T-helper 17 cell (primary cell): ENCODE results near the gene FAM240A. TPM values are rescaled to one million over a fixed set of nuclear protein-coding genes. Genes with fewer than 3 reads are reported as not detected.

ENCODE experiments used
- ATAC-seq: fragments of 150-1000 bp; cut with Tn5 transposase; 2 replicates; pipeline ENCODE4 v1.10.0; 2021; ENCODE audit warnings: mild to moderate bottlenecking, moderate library complexity
- DNase-seq, 3 donors: peaks; one replicate each; pipeline versions ENCODE4 v3.0.0 to v3.0.0-alpha.2; 2020 to 2021
- H3K9me3 ChIP-seq: one replicate; pipeline ENCODE4 v1.7.0; 2013; ENCODE audit warnings: low read length, mild to moderate bottlenecking; ENCODE audit not compliant: control insufficient read depth, poor library complexity, severe bottlenecking
- H3K27ac Mint-ChIP-seq: one replicate; pipeline ENCODE4 v1.8.0; 2022; ENCODE audit warnings: mild to moderate bottlenecking, moderate library complexity, mixed read lengths
- H3K27me3 Mint-ChIP-seq: one replicate; pipeline ENCODE4 v1.8.0; 2022; ENCODE audit warnings: mixed read lengths
- H3K36me3 Mint-ChIP-seq: one replicate; pipeline ENCODE4 v1.8.0; 2022; ENCODE audit warnings: low read depth, mixed read lengths
- H3K4me1 Mint-ChIP-seq: one replicate; pipeline ENCODE4 v1.8.0; 2022; ENCODE audit warnings: mild to moderate bottlenecking, mixed read lengths
- H3K4me3 Mint-ChIP-seq: one replicate; pipeline ENCODE4 v1.8.0; 2022; ENCODE audit warnings: mild to moderate bottlenecking, moderate library complexity, mixed read lengths
- total RNA-seq, 4 donors: library from RNA in 2 of 4; stranded (reverse) in 2 of 4; gene quantifications; one replicate each; pipeline ENCODE4 v1.2.3 and lab custom pipeline; 2022 to 2026

Gene FAM240A
- total RNA-seq, result not detected
- total RNA-seq (lab: John Stamatoyannopoulos, UW), result 0 reads per million in 2 donors

DNA sequence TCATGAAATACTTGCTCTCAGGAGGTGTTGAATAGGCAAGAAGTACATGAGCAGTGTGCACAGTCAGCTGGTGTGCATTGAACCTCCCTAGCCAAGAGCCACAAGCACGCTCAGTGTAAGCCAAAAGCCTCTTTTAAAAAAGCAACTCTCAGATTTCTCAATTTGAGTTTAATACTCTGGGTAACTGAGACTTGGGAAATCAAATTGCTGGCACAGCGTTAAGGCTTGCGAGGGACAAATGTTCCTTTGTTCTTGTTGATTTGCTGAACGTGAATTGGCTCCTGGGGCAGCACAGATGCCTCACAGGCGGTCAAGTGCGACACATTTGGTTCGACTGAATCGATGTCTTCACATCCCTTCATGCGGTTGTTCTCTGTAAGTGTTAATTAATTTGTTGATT, at the start of gene FAM240A:
TSS of gene FAM240A (plus strand) at position 202 of the 400 bp plus-strand sequence. CDS start at position 361, 159 bp downstream.
- ATAC-seq (no peak), DNase-seq (no peak)
- peaks cover 2% of the 10 kb centered on the region for H3K4me1 Mint-ChIP-seq
- no peak within 1 kb of the TSS for H3K4me3 Mint-ChIP-seq
- peaks cover 37% of the 10 kb centered on the region for H3K27me3 Mint-ChIP-seq
- peaks cover 7% of the 10 kb centered on the region for H3K36me3 Mint-ChIP-seq
- no peaks in the 10 kb centered on the region for H3K9me3 ChIP-seq
- no peak within 1 kb of the TSS for H3K27ac Mint-ChIP-seq

GRCh38 chr3:46564190-46565021, 47.9 kb upstream of the FAM240A start:
- no peak for DNase-seq
- Mint-ChIP-seq H3K36me3 (no peaks in the 10 kb centered on the region), H3K27me3 (peaks cover 29% of the 10 kb centered on the region), H3K4me1 (peaks cover 10% of the 10 kb centered on the region), H3K4me3 (no peak overlapping the region), H3K27ac (no peak overlapping the region)
- no peak for ATAC-seq
- H3K9me3 ChIP-seq, result no peaks in the 10 kb centered on the region

GRCh38 chr3:46565077-46565476, 47.2 kb upstream of the FAM240A start:
- Mint-ChIP-seq H3K27ac (no peak overlapping the region), H3K4me3 (peak overlapping the region; percentile 77), H3K36me3 (no peaks in the 10 kb centered on the region), H3K27me3 (peaks cover 29% of the 10 kb centered on the region), H3K4me1 (peaks cover 10% of the 10 kb centered on the region)
- ATAC-seq, result no peak
- DNase-seq, result no peak
- H3K9me3 ChIP-seq, result no peaks in the 10 kb centered on the region

GRCh38 chr3:46565607-46566039, 46.7 kb upstream of the FAM240A start:
- H3K4me3 Mint-ChIP-seq, result peak overlapping the region; percentile 77
- no peaks in the 10 kb centered on the region for H3K36me3 Mint-ChIP-seq
- H3K9me3 ChIP-seq, result no peaks in the 10 kb centered on the region
- DNase-seq, result no peak
- peak; percentile 16 for ATAC-seq
- H3K27me3 Mint-ChIP-seq, result peaks cover 29% of the 10 kb centered on the region
- H3K27ac Mint-ChIP-seq, result no peak overlapping the region
- peaks cover 10% of the 10 kb centered on the region for H3K4me1 Mint-ChIP-seq

GRCh38 chr3:46566040-46566641, 46.2 kb upstream of the FAM240A start, which contains the start of gene LRRC2:
TSS of gene LRRC2 (minus strand) at chr3:46566302. CDS start at chr3:46551591, 14,711 bp downstream.
- Mint-ChIP-seq H3K27me3 (peaks cover 29% of the 10 kb centered on the region), H3K4me1 (peaks cover 10% of the 10 kb centered on the region), H3K27ac (no peak within 1 kb of the TSS), H3K4me3 (peak within 1 kb of the TSS; percentile 77), H3K36me3 (no peaks in the 10 kb centered on the region)
- ATAC-seq (peak; percentile 82), DNase-seq (peak in 1 of 3 donors; percentile 10)
- H3K9me3 ChIP-seq, result no peaks in the 10 kb centered on the region

DNA sequence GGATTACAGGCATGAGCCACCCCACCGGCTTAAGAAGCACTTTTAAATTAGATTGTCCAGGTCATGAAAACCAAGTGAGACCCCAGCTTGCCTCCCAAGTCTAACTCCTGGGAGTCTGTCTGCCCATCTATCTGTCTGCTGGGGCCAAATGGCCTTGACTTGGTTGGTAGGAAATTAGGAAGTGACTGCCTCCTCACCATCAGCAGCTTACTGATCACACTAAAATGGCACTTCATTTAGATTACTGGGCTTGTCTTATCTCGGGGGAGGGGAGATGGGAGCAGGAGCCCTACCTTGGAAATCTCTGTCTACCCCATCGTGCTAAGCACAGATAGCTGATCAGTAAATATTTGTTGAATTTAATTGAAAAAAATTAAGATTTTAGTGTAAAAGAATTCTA, 40.6 kb upstream of the FAM240A start:
- Mint-ChIP-seq H3K27ac (no peak overlapping the region), H3K27me3 (peaks cover 13% of the 10 kb centered on the region), H3K4me3 (no peak overlapping the region), H3K4me1 (no peaks in the 10 kb centered on the region), H3K36me3 (no peaks in the 10 kb centered on the region)
- DNase-seq (no peak), ATAC-seq (no peak)
- no peaks in the 10 kb centered on the region for H3K9me3 ChIP-seq

GRCh38 chr3:46573701-46574100, 38.6 kb upstream of the FAM240A start:
- DNase-seq, result no peak
- Mint-ChIP-seq H3K36me3 (no peaks in the 10 kb centered on the region), H3K27ac (no peak overlapping the region), H3K27me3 (peaks cover 4% of the 10 kb centered on the region), H3K4me1 (no peaks in the 10 kb centered on the region), H3K4me3 (no peak overlapping the region)
- no peaks in the 10 kb centered on the region for H3K9me3 ChIP-seq
- no peak for ATAC-seq

DNA sequence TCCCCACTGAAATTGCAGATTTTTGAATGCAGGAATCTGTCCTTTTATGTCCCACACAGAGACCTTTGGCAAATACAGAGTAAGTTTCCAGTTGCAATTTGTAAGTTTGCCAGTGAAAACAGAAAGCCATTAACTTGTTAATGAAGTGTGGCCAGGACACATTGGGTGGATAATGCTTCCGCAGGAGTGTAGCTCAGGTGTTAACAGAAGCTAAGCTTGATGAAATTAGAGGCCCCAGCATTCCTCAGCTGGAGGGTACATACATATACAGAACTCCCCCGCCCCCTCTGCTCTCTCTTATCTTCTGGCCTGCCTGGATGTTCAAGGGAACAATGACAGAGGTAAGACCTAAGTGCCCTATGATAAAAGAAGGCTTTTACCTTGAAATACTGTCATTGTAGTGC, 38.1 kb upstream of the FAM240A start:
- Mint-ChIP-seq H3K27ac (no peak overlapping the region), H3K4me3 (no peak overlapping the region)
- no peak for ATAC-seq

GRCh38 chr3:46574881-46575576, 37.3 kb upstream of the FAM240A start:
- Mint-ChIP-seq H3K27ac (no peak overlapping the region), H3K36me3 (no peaks in the 10 kb centered on the region)
- no peak for ATAC-seq

More for the DNA sequence above, 38.1 kb upstream of the FAM240A start:
- no peaks in the 10 kb centered on the region for H3K9me3 ChIP-seq
- peaks cover 7% of the 10 kb centered on the region for H3K27me3 Mint-ChIP-seq
- H3K4me1 Mint-ChIP-seq, result peaks cover 3% of the 10 kb centered on the region
- no peaks in the 10 kb centered on the region for H3K36me3 Mint-ChIP-seq
- no peak for DNase-seq

DNA sequence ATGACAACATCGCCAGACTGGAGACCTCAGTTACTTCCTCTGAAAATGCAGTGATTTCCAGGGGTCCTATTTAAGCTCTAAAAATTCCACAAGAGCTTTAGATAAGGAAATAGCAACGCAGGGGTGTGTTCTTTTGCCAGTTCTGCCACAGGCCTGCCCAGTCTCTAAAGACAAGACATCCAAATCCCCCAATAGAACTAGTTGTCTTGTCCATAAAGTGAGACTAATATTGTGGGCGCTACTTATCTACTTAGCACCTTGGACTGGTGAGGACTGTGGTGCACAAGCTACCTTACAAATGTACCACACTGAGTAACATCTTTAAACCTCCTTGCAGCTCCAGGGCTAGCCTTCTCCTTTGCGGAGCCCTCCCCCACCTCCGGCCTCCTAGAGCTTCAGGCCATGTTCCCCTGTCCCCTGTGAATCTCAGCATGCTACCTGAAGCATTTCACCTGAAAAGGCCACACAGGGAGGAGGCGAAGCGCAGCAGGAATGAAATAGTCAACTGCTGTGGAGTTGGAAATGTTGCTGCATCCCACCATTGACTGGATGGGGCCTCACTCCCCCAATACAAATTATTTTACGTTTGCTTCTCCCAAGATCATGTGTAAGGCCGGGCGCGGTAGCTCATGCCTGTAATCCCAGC, 36.6 kb upstream of the FAM240A start:
- H3K9me3 ChIP-seq, result no peaks in the 10 kb centered on the region
- Mint-ChIP-seq H3K4me3 (no peak overlapping the region), H3K27me3 (peaks cover 11% of the 10 kb centered on the region)

More at GRCh38 chr3:46574881-46575576, 37.3 kb upstream of the FAM240A start:
- Mint-ChIP-seq H3K4me1 (peaks cover 3% of the 10 kb centered on the region), H3K4me3 (no peak overlapping the region), H3K27me3 (peaks cover 11% of the 10 kb centered on the region)
- no peaks in the 10 kb centered on the region for H3K9me3 ChIP-seq
- no peak for DNase-seq

DNA sequence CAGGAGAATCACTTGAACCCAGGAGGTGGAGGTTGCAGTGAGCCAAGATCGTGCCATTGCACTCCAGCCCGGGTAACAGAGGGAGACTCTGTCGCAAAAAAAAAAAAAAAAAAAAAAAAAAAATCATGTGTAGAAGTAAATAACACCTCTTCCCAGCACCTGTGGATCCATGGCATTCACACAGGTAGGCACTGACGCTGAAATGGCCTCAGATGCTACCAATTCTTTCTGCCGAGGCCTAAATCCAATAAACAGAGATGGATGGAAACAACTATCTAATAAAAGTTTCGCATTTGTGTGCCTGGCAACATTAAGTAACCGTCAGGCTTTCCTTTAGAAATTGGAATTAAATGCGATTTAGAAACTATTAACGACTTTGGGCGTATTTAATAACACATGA, 35.9 kb upstream of the FAM240A start:
- DNase-seq, result no peak
- ATAC-seq, result no peak
- Mint-ChIP-seq H3K4me3 (no peak overlapping the region), H3K4me1 (peaks cover 3% of the 10 kb centered on the region), H3K27me3 (peaks cover 13% of the 10 kb centered on the region), H3K36me3 (no peaks in the 10 kb centered on the region), H3K27ac (no peak overlapping the region)
- H3K9me3 ChIP-seq, result no peaks in the 10 kb centered on the region

More for the DNA sequence above, 36.6 kb upstream of the FAM240A start:
- Mint-ChIP-seq H3K27ac (no peak overlapping the region), H3K36me3 (no peaks in the 10 kb centered on the region), H3K4me1 (peaks cover 3% of the 10 kb centered on the region)
- DNase-seq (no peak), ATAC-seq (no peak)

DNA sequence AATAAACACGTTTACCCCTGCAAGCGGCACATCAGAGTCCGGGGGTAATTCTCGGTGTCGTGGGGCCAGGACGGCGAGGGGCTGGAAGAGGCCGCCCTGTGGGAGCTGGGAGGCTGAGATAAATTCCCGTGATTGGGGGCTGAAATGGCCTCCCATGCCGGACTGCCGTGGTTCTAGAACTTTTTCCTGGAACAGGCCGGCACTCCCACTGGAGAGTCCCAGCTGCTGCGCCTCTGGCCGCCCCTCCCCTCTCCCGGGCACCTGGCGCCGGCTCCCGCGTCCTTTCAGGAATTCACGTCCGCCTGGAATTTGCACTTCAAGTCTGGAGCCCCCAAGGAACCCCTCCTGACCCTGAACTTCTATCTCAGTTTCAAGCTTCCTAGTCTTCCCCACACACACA, 35.4 kb upstream of the FAM240A start:
- ATAC-seq (no peak), DNase-seq (no peak)
- peaks cover 17% of the 10 kb centered on the region for H3K27me3 Mint-ChIP-seq
- peaks cover 3% of the 10 kb centered on the region for H3K4me1 Mint-ChIP-seq
- H3K4me3 Mint-ChIP-seq, result no peak overlapping the region
- no peaks in the 10 kb centered on the region for H3K9me3 ChIP-seq
- H3K36me3 Mint-ChIP-seq, result no peaks in the 10 kb centered on the region
- no peak overlapping the region for H3K27ac Mint-ChIP-seq
